Upper lobe of left lung (tissue), 6 donors: ENCODE data around the gene ZNF787. TPM values are rescaled to one million over a fixed set of nuclear protein-coding genes. Genes with fewer than 3 reads are reported as not detected.
A peak's percentile ranks its signal among the peaks of the same experiment; 100 is the strongest.

Experiments used
- ATAC-seq, 2 donors: fragments of 200-7000 bp; cut with Tn5 transposase; one replicate each; pipeline ENCODE4 v1.9.1; 2022; ENCODE audit warnings: mild to moderate bottlenecking in 2 of 2, moderate library complexity in 2 of 2; ENCODE audit not compliant: low FRiP score in 2 of 2
- DNase-seq, 2 donors: peaks; one replicate each; pipeline ENCODE4 v3.0.0-alpha.2; 2019 to 2020
- H3K27ac ChIP-seq, 4 donors: fragments of 200-600 bp; sonication (generic); one replicate each; pipeline ENCODE4 v1.5.1; 2016 to 2019
- H3K27me3 ChIP-seq, 4 donors: fragments of 200-600 bp; sonication (generic); one replicate each; pipeline ENCODE4 v1.5.1; 2017 to 2019
- H3K36me3 ChIP-seq, 4 donors: fragments of 200-600 bp; sonication (generic); one replicate each; pipeline ENCODE4 v1.5.1; 2016 to 2019
- H3K4me1 ChIP-seq, 4 donors: fragments of 200-600 bp; sonication (generic); one replicate each; pipeline ENCODE4 v1.5.1; 2018 to 2019
- H3K4me3 ChIP-seq, 4 donors: fragments of 200-600 bp; sonication (generic); one replicate each; pipeline ENCODE4 v1.5.1; 2017 to 2019; ENCODE audit warnings: mild to moderate bottlenecking in 2 of 4, moderate library complexity in 1 of 4
- H3K9me3 ChIP-seq, 4 donors: fragments of 200-600 bp; sonication (generic); one replicate each; pipeline ENCODE4 v1.5.1; 2018 to 2019
- CTCF ChIP-seq, 6 experiments: fragments of 450-650 bp in 4 of 6; fragments of 200-600 bp in 2 of 6; sonication (generic) in 2 of 6; IDR thresholded peaks; one replicate each; pipeline ENCODE4 v1.5.1; 2016 to 2019; ENCODE audit warnings: antibody characterized with exemption in 6 of 6
- EP300 ChIP-seq, 4 donors: sonication (generic); formaldehyde crosslinking; IDR thresholded peaks; one replicate each; pipeline ENCODE4 v1.5.1; 2017; ENCODE audit warnings: antibody characterized with exemption in 4 of 4, control low read depth in 2 of 4
- POLR2A ChIP-seq, 4 donors: fragments of 450-650 bp; IDR thresholded peaks; one replicate each; pipeline ENCODE4 v1.5.1; 2016 to 2017; ENCODE audit warnings: antibody characterized with exemption in 4 of 4, mild to moderate bottlenecking in 2 of 4
- POLR2AphosphoS5 ChIP-seq, 2 donors: sonication (generic); formaldehyde crosslinking; IDR thresholded peaks; one replicate each; pipeline ENCODE4 v1.5.1; 2017; ENCODE audit warnings: antibody characterized with exemption in 2 of 2
- WGBS, 2 donors: methylation state at CpG; one replicate each; pipeline ENCODE4 v1.1.5; 2017 to 2018; 5-methylcytosine and 5-hydroxymethylcytosine counted together
- total RNA-seq, 6 donors: library from RNA; depleted of rRNA in 4 of 6; stranded (reverse); fragments of >200 nt in 4 of 6; gene quantifications; one replicate each; pipeline versions ENCODE4 v1.1.0 to v1.2.1, GENCODE V29; 2016 to 2021
- donor health status: DM: no; HTN: no; CAD: no; lungs with moderate emphysema.
- donor health status: DM: no; HTN: yes; CAD: no; lungs with severe emphysema.

The ZNF787 gene
- total RNA-seq, 6 donors from 2014 or later = 20.5 to 45.4 (median 35.8) TPM

- H3K27me3 ChIP-seq = no peaks in the 10 kb centered on the region
- DNase-seq (no peak), ATAC-seq (no peak)
- H3K27ac ChIP-seq = peak overlapping the region; percentile 58 to 82 (median 76)
- TF ChIP-seq POLR2AphosphoS5 (IDR thresholded peaks at IDR 0.05) = peak in 1 of 2 donors; percentile 29
- no peak for TF ChIP-seq CTCF (IDR thresholded peaks at IDR 0.05)
- TF ChIP-seq POLR2A (IDR thresholded peaks at IDR 0.05) = no peak
- TF ChIP-seq EP300 (IDR thresholded peaks at IDR 0.05) = peak in 1 of 4 donors; percentile 46
- WGBS, 2 donors = 55 to 59% methylated on average over 3 of the region's 3 CpGs
- no peaks in the 10 kb centered on the region for H3K36me3 ChIP-seq
- no peaks in the 10 kb centered on the region for H3K9me3 ChIP-seq
- H3K4me3 ChIP-seq = no peak overlapping the region
- peaks cover 32 to 70% (median 46%) of the 10 kb centered on the region in 4 donors for H3K4me1 ChIP-seq
These were observed 17.0 kb upstream of the ZNF787 start for GRCh38 chr19:56138069-56138468.

- TF ChIP-seq CTCF (IDR thresholded peaks at IDR 0.05) = no peak
- no peak for TF ChIP-seq POLR2AphosphoS5 (IDR thresholded peaks at IDR 0.05)
- no peak for TF ChIP-seq EP300 (IDR thresholded peaks at IDR 0.05)
- peak in 1 of 4 donors; percentile 20 for TF ChIP-seq POLR2A (IDR thresholded peaks at IDR 0.05)
- ATAC-seq (no peak), DNase-seq (peak in 1 of 2 donors; percentile 84)
- no peaks in the 10 kb centered on the region for H3K27me3 ChIP-seq
- peak overlapping the region; percentile 22 to 82 (median 76) for H3K27ac ChIP-seq
- H3K4me1 ChIP-seq = peaks cover 25 to 66% (median 42%) of the 10 kb centered on the region in 4 donors
- H3K4me3 ChIP-seq = no peak overlapping the region
- H3K36me3 ChIP-seq = no peaks in the 10 kb centered on the region
- H3K9me3 ChIP-seq = no peaks in the 10 kb centered on the region
- WGBS, 2 donors = 38 to 45% methylated on average over 6 of the region's 6 CpGs
These were observed 16.3 kb upstream of the ZNF787 start for GRCh38 chr19:56137405-56137804.

- no peak overlapping the region for H3K4me3 ChIP-seq
- H3K36me3 ChIP-seq = no peaks in the 10 kb centered on the region
- H3K9me3 ChIP-seq = no peaks in the 10 kb centered on the region
- DNase-seq (peak in 1 of 2 donors; percentile 50), ATAC-seq (no peak)
- H3K27ac ChIP-seq = peak overlapping the region; percentile 50 to 82 (median 76)
- H3K4me1 ChIP-seq = peaks cover 17 to 63% (median 39%) of the 10 kb centered on the region in 4 donors
- TF ChIP-seq EP300 (IDR thresholded peaks at IDR 0.05) (no peak), CTCF (IDR thresholded peaks at IDR 0.05) (no peak), POLR2A (IDR thresholded peaks at IDR 0.05) (no peak), POLR2AphosphoS5 (IDR thresholded peaks at IDR 0.05) (no peak)
- 59 to 65% methylated on average over 10 of the region's 10 CpGs for WGBS, 2 donors
- no peaks in the 10 kb centered on the region for H3K27me3 ChIP-seq
These were observed 15.3 kb upstream of the ZNF787 start for GRCh38 chr19:56136362-56136761.

- Histone ChIP-seq H3K27me3 (no peaks in the 10 kb centered on the region), H3K36me3 (no peaks in the 10 kb centered on the region), H3K4me3 (no peak overlapping the region), H3K9me3 (no peaks in the 10 kb centered on the region), H3K27ac (peak overlapping the region; percentile 42 to 77 (median 57)), H3K4me1 (peaks cover 10 to 54% (median 31%) of the 10 kb centered on the region in 4 donors)
- no peak for TF ChIP-seq POLR2AphosphoS5 (IDR thresholded peaks at IDR 0.05)
- no peak for TF ChIP-seq POLR2A (IDR thresholded peaks at IDR 0.05)
- TF ChIP-seq EP300 (IDR thresholded peaks at IDR 0.05) = no peak
- TF ChIP-seq CTCF (IDR thresholded peaks at IDR 0.05) = no peak
- WGBS, 2 donors = 55 to 64% methylated on average over 5 of the region's 5 CpGs
- DNase-seq = no peak
- ATAC-seq = no peak
These were observed 13.5 kb upstream of the ZNF787 start for GRCh38 chr19:56134654-56134921.
